Glomerular visceral epithelial cell (primary cell): ENCODE measurements around the gene PPP1R13L.

Source experiments
- DNase-seq: peaks from one replicate; pipeline ENCODE4 v3.0.0-alpha.2; 2016; ENCODE audit errors: extremely low spot score

Gene PPP1R13L

GRCh38 chr19:45368127-45368526 lies 36.7 kb downstream of the PPP1R13L start:
- no peak for DNase-seq

- no peak for DNase-seq
These were observed 40.2 kb downstream of the PPP1R13L start for GRCh38 chr19:45364696-45365095.

GRCh38 chr19:45363861-45364459 lies 40.9 kb downstream of the PPP1R13L start:
- DNase-seq: no peak

- DNase-seq: no peak
These were observed 42.6 kb downstream of the PPP1R13L start for GRCh38 chr19:45362291-45362690.

- DNase-seq: no peak
These were observed 43.3 kb downstream of the PPP1R13L start for GRCh38 chr19:45361608-45362007.

- no peak for DNase-seq
These were observed 46.6 kb downstream of the PPP1R13L start for GRCh38 chr19:45358213-45358792.

GRCh38 chr19:45357445-45357783 lies 47.5 kb downstream of the PPP1R13L start:
- DNase-seq: no peak

- DNase-seq: no peak
These were observed 48.0 kb downstream of the PPP1R13L start for GRCh38 chr19:45356760-45357444.

GRCh38 chr19:45355910-45356309 lies 49.0 kb downstream of the PPP1R13L start:
- no peak for DNase-seq

- no peak for DNase-seq
These were observed 49.5 kb downstream of the PPP1R13L start for GRCh38 chr19:45355402-45355801.

- DNase-seq: no peak
These were observed 50.5 kb downstream of the PPP1R13L start for GRCh38 chr19:45354241-45354842.

- no peak for DNase-seq
These were observed 51.7 kb downstream of the PPP1R13L start for GRCh38 chr19:45352914-45353796.

GRCh38 chr19:45352471-45352870 lies 52.4 kb downstream of the PPP1R13L start:
- no peak for DNase-seq

GRCh38 chr19:45352062-45352461 lies 52.8 kb downstream of the PPP1R13L start:
- DNase-seq: no peak

- DNase-seq: no peak
These were observed 53.4 kb downstream of the PPP1R13L start for GRCh38 chr19:45351401-45351952.

- DNase-seq: no peak
These were observed 54.3 kb downstream of the PPP1R13L start for GRCh38 chr19:45350477-45351058.

- DNase-seq: no peak
These were observed 55.4 kb downstream of the PPP1R13L start for GRCh38 chr19:45349430-45349941.

GRCh38 chr19:45349126-45349415 lies 55.8 kb downstream of the PPP1R13L start:
- no peak for DNase-seq

GRCh38 chr19:45348367-45349125 lies 56.3 kb downstream of the PPP1R13L start:
- DNase-seq: no peak

GRCh38 chr19:45347570-45348366 lies 57.1 kb downstream of the PPP1R13L start:
- DNase-seq: no peak
